ENCODE results near the gene ZBTB5. TPM values are rescaled to one million over a fixed set of nuclear protein-coding genes. Genes with fewer than 3 reads are reported as not detected.

ZBTB5 gene
- total and polyA plus RNA-seq, 4 donors: 2.4 to 9.4 (median 6.5) TPM

- Histone ChIP-seq H3K9me3 (ENCODE audit: control insufficient read depth in 4 of 4, low read length in 3 of 4) (no peaks in the 10 kb centered on the region), H3K36me3 (ENCODE audit: control insufficient read depth in 4 of 4, insufficient read depth in 3 of 4, low read depth in 1 of 4, low read length in 3 of 4) (no peaks in the 10 kb centered on the region), H3K4me1 (ENCODE audit: control insufficient read depth in 4 of 4, insufficient read depth in 4 of 4, low read length in 3 of 4) (no peaks in the 10 kb centered on the region), H3K27ac (ENCODE audit: low read depth in 1 of 2, low read length in 2 of 2) (no peak overlapping the region), H3K27me3 (ENCODE audit: control insufficient read depth in 4 of 4, insufficient read depth in 4 of 4, low read length in 3 of 4) (no peaks in the 10 kb centered on the region), H3K9ac (ENCODE audit: low read depth in 1 of 2, low read length in 2 of 2) (no peak overlapping the region), H3K4me3 (ENCODE audit: low read depth in 1 of 3, low read length in 3 of 3) (no peak overlapping the region)
- TF ChIP-seq SP1 (IDR thresholded peaks at IDR 0.05) (no peak), GABPA (IDR thresholded peaks at IDR 0.05 in 1 of 2, conservative IDR thresholded peaks at IDR 0.05 in 1 of 2) (no peak), EGR1 (IDR thresholded peaks at IDR 0.05; ENCODE audit: low read depth in 2 of 2) (no peak), HNF4A (conservative IDR thresholded peaks at IDR 0.05) (no peak), ZBTB33 (IDR thresholded peaks at IDR 0.05) (no peak), YY1 (IDR thresholded peaks at IDR 0.05) (no peak), MAX (IDR thresholded peaks at IDR 0.05) (no peak), FOXA1 (IDR thresholded peaks at IDR 0.05) (no peak), HNF4G (IDR thresholded peaks at IDR 0.05) (no peak), JUND (IDR thresholded peaks at IDR 0.05) (no peak), RAD21 (IDR thresholded peaks at IDR 0.05) (no peak), CTCF (IDR thresholded peaks at IDR 0.05; ENCODE audit: low read depth, low read length, missing input control) (no peak), REST (IDR thresholded peaks at IDR 0.05) (no peak), ATF3 (IDR thresholded peaks at IDR 0.05) (no peak), RXRA (IDR thresholded peaks at IDR 0.05) (no peak), FOXA2 (IDR thresholded peaks at IDR 0.05) (no peak), NR2F2 (IDR thresholded peaks at IDR 0.05) (no peak)
- DNase-seq (ENCODE audit: low spot score): no peak
- 87% methylated on average over 10 of the region's 10 CpGs for WGBS
These were observed 59.4 kb downstream of the ZBTB5 start for GRCh38 chr9:37405764-37406380.

All from liver (tissue), 9 donors.